Chondrocyte (in vitro differentiated cells): ENCODE measurements around the gene FGF5. TPM values are rescaled to one million over a fixed set of nuclear protein-coding genes. Genes with fewer than 3 reads are reported as not detected.
"Not testable (repeated sequence)": the region's sequence is repeated elsewhere in the genome, so short reads cannot be mapped to it uniquely, and the experiment has no call there.

Source experiments
- DNase-seq: peaks from one replicate; pipeline ENCODE4 v3.0.0; 2021; ENCODE audit warnings: mixed read lengths, low spot score
- H3K27ac Mint-ChIP-seq: one replicate; pipeline ENCODE4 v1.8.0; 2021; ENCODE audit warnings: mild to moderate bottlenecking, moderate library complexity, mixed read lengths; ENCODE audit not compliant: unreplicated experiment
- H3K27me3 Mint-ChIP-seq: 2 replicates; pipeline ENCODE4 v1.8.0; 2021; ENCODE audit warnings: low read depth, mixed read lengths
- H3K36me3 Mint-ChIP-seq: 2 replicates; pipeline ENCODE4 v1.8.0; 2021; ENCODE audit warnings: low read depth, mixed read lengths
- H3K4me1 Mint-ChIP-seq: 2 replicates; pipeline ENCODE4 v1.8.0; 2021; ENCODE audit warnings: low read depth, mild to moderate bottlenecking, mixed read lengths
- H3K4me3 Mint-ChIP-seq: one replicate; pipeline ENCODE4 v1.8.0; 2021; ENCODE audit warnings: mild to moderate bottlenecking, moderate library complexity, mixed read lengths; ENCODE audit not compliant: unreplicated experiment
- H3K9me3 Mint-ChIP-seq: 2 replicates; pipeline ENCODE4 v1.8.0; 2021; ENCODE audit warnings: low read depth, mixed read lengths
- total RNA-seq: library from RNA; stranded (reverse); gene quantifications from 3 replicates; pipeline ENCODE4 v1.2.1, GENCODE V29; 2021
- TF ChIP-seq, protein P1 (sequence below): fragments of 200-600 bp; sonication (generic); IDR thresholded peaks from 2 replicates; pipeline ENCODE4 v1.5.0; 2021; ENCODE audit warnings: antibody characterized with exemption, mild to moderate bottlenecking, moderate library complexity

The FGF5 gene
- total RNA-seq, 1 donor from 2014 or later: 4.5 TPM

DNA sequence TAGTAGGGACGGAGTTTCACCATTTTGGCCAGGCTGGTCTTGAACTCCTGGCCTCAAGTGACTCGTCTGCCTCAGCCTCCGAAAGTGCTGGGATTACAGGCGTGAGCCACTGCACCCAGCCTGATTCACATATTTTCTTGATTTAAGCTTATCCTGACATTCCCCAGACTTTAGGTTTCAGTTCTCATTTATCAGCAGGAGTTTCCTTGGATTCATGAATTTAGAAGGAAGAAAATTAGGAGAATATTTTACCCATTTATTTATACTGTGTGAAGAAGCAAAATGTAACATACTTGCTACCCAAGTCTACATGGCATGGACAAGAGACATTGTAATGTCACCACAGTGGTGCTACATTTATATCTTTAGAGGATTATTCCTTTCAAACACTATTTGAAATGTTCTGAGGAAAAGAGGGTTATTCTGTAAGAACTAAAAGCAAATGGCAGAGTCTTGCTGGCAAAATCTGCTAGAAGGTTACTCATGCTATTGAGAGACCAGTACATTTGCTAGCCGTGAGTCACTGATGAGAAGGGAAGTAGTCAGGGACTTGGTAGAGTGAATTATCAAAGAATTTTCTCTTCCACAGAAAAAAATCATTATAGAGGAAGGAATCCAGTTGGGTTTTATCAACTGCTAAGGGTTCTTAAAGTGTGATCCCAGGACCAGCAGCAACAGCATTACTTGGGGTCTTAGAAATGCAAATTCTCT lies 43.0 kb downstream of the FGF5 start:
- H3K4me3 Mint-ChIP-seq: no peak overlapping the region
- no peaks in the 10 kb centered on the region for H3K9me3 Mint-ChIP-seq
- peaks cover 4% of the 10 kb centered on the region for H3K27me3 Mint-ChIP-seq
- DNase-seq: no peak
- H3K4me1 Mint-ChIP-seq: peaks cover 21% of the 10 kb centered on the region
- H3K36me3 Mint-ChIP-seq: no peaks in the 10 kb centered on the region
- TF ChIP-seq, protein P1, sequence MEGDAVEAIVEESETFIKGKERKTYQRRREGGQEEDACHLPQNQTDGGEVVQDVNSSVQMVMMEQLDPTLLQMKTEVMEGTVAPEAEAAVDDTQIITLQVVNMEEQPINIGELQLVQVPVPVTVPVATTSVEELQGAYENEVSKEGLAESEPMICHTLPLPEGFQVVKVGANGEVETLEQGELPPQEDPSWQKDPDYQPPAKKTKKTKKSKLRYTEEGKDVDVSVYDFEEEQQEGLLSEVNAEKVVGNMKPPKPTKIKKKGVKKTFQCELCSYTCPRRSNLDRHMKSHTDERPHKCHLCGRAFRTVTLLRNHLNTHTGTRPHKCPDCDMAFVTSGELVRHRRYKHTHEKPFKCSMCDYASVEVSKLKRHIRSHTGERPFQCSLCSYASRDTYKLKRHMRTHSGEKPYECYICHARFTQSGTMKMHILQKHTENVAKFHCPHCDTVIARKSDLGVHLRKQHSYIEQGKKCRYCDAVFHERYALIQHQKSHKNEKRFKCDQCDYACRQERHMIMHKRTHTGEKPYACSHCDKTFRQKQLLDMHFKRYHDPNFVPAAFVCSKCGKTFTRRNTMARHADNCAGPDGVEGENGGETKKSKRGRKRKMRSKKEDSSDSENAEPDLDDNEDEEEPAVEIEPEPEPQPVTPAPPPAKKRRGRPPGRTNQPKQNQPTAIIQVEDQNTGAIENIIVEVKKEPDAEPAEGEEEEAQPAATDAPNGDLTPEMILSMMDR: no peak
- H3K27ac Mint-ChIP-seq: no peak overlapping the region

DNA sequence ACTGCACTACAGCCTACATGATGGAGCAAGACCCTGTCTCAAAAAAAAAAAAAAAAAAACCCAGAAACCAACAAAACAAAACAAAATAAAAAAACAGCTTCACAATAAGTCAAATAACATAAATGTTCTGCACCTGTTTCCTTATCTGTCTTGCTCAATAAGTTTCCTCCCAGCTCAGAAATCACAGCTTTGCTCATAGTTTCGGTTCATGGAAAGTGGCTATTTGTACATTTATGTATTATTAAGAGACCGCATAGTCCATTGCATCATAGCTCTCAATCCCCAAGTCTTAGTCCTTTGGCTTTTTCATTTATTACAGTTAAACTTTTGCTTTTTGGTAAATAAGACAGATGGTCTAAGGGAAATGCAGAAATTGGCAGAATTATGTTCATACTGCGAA lies 44.7 kb downstream of the FGF5 start:
- Mint-ChIP-seq H3K4me1 (peaks cover 21% of the 10 kb centered on the region), H3K27me3 (peaks cover 4% of the 10 kb centered on the region), H3K4me3 (no peak overlapping the region), H3K9me3 (no peaks in the 10 kb centered on the region), H3K36me3 (no peaks in the 10 kb centered on the region), H3K27ac (no peak overlapping the region)
- no peak for DNase-seq
- TF ChIP-seq, protein P1: no peak

DNA sequence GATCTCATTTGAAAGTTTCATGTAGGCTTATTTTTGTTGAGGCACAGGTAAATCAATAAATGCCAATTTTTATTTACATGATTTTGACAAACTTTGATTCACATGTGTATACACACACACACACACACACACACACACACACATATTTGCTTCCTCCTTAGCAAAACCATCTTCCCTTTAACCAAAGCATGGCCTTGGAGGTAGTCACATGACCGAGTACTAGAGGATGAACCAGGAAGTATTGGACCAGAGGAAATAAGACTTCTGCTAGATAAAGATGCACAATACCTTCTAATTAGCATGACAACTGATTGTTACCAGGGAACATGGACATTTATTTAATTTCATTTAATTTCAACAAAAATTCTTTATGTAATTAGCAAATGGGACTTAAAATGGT lies 45.7 kb downstream of the FGF5 start:
- H3K27me3 Mint-ChIP-seq: peaks cover 6% of the 10 kb centered on the region
- peaks cover 17% of the 10 kb centered on the region for H3K4me1 Mint-ChIP-seq
- no peaks in the 10 kb centered on the region for H3K9me3 Mint-ChIP-seq
- no peak for DNase-seq
- no peak overlapping the region for H3K27ac Mint-ChIP-seq
- H3K4me3 Mint-ChIP-seq: no peak overlapping the region
- TF ChIP-seq, protein P1: no peak
- no peaks in the 10 kb centered on the region for H3K36me3 Mint-ChIP-seq

DNA sequence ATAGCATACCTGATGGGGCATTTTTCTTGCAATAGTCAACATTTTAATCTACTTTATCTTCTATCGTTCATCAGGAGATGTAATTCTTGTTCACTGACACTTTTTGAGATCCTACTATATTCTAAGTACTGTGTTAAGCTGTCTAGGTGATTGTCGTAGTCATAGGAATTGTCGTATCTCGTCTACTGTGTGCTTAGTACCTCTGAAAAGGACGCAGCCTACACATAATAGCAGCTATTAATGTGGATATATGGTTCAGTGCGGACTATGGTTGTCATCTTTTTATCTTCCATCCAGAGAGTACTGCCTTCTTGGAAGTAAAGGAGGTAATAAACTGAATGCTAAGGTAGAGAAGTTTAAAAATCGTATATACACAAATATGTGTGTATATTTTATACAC lies 47.2 kb downstream of the FGF5 start:
- Mint-ChIP-seq H3K27me3 (peaks cover 13% of the 10 kb centered on the region), H3K9me3 (no peaks in the 10 kb centered on the region), H3K27ac (no peak overlapping the region), H3K4me1 (peaks cover 10% of the 10 kb centered on the region), H3K36me3 (no peaks in the 10 kb centered on the region), H3K4me3 (no peak overlapping the region)
- DNase-seq: no peak
- TF ChIP-seq, protein P1: no peak

DNA sequence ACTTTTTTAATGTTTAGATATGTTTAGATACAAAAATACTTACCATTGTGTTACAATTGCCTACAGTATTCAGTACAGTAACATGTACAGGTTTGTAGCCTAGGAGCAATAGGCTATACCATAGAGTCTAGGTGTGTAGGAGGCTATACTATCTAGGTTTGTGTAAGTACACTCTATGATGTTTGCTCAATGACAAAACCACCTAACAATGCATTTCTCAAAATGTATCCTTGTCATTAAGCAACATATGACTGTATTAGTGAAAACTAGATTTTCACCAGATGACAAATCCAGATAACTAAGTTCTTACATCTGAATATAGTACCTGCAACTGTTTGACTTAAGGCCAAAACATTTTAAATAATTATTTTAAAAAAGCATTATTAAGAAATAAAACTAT lies 49.4 kb downstream of the FGF5 start:
- not testable (repeated sequence) for H3K9me3 Mint-ChIP-seq, DNase-seq, H3K4me1 Mint-ChIP-seq, H3K4me3 Mint-ChIP-seq, H3K36me3 Mint-ChIP-seq, H3K27ac Mint-ChIP-seq
- H3K27me3 Mint-ChIP-seq: peaks cover 18% of the 10 kb centered on the region

DNA sequence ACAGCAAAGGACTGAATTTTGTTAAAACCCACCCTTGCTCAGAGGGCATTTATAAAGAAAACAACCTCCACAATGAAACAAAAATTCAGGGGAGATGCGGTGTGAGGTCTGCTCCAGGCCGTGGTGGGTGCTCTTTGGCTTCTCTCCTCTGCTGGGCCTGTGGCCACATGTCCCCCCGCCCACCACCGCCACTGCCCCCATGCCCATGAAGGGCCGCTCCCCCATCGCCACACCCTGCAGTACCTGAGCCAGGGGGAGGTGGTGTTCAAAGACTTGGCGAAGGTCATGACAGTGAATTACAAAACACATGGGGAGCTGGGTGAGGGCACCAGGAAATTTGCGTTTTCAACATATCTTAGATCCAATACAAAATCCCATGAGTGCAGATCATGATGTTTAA lies 54.9 kb downstream of the FGF5 start:
- Mint-ChIP-seq H3K4me3 (no peak overlapping the region), H3K27me3 (peaks cover 22% of the 10 kb centered on the region), H3K9me3 (no peaks in the 10 kb centered on the region), H3K4me1 (peaks cover 5% of the 10 kb centered on the region), H3K36me3 (no peaks in the 10 kb centered on the region), H3K27ac (no peak overlapping the region)
- no peak for DNase-seq
- TF ChIP-seq, protein P1: no peak
